H1 (cell line): Measurements from ENCODE around the gene B3GALT6. TPM values are rescaled to one million over a fixed set of nuclear protein-coding genes. Genes with fewer than 3 reads are reported as not detected.

ENCODE experiments used
- CTCF ChIA-PET: fragments of 300-600 bp; sonication (Branson Sonifier 250); formaldehyde crosslinking; loops from one replicate; lab custom pipeline; 2021; ENCODE audit not compliant: partially characterized antibody; lab: Charles Lee
- POLR2A ChIA-PET: fragments of 300-600 bp; sonication (Branson Sonifier 250); formaldehyde crosslinking; loops from one replicate; lab custom pipeline; 2021; ENCODE audit warnings: inconsistent platforms; ENCODE audit not compliant: partially characterized antibody; lab: Charles Lee
- DNase-seq, 2 experiments: peaks; one replicate each; pipeline versions ENCODE4 v3.0.0 to v3.0.0-alpha.2; 2010 to 2022; ENCODE audit warnings: low spot score in 2 of 2, low read depth in 1 of 2, mixed read lengths in 1 of 2
- FAIRE-seq: peaks from 2 replicates; lab custom pipeline; 2011; peaks lifted over from hg19 to GRCh38; lab: Jason Lieb, UNC
- H2AFZ ChIP-seq: 2 replicates; pipeline ENCODE4 v1.8.1; 2012; ENCODE audit warnings: low read length, inconsistent platforms
- H2AK5ac ChIP-seq: 2 replicates; pipeline ENCODE4 v1.6.1; 2013; ENCODE audit warnings: low read depth, low read length
- H2BK120ac ChIP-seq: replicated peaks from 2 replicates; pipeline ENCODE3; 2013; ENCODE audit warnings: low read depth, low read length, inconsistent platforms
- H2BK12ac ChIP-seq: 2 replicates; pipeline ENCODE4 v1.6.1; 2013; ENCODE audit warnings: low read depth, low read length
- H2BK15ac ChIP-seq: 2 replicates; pipeline ENCODE4 v1.6.1; 2013; ENCODE audit warnings: low read length
- H2BK20ac ChIP-seq: 2 replicates; pipeline ENCODE4 v1.6.1; 2013; ENCODE audit warnings: low read length
- H2BK5ac ChIP-seq: 2 replicates; pipeline ENCODE4 v1.6.1; 2013; ENCODE audit warnings: low read depth, low read length
- H3K14ac ChIP-seq: 2 replicates; pipeline ENCODE4 v1.6.1; 2013; ENCODE audit warnings: inconsistent platforms; ENCODE audit not compliant: insufficient read length
- H3K18ac ChIP-seq: 2 replicates; pipeline ENCODE4 v1.6.1; 2013; ENCODE audit warnings: low read length; ENCODE audit errors: extremely low read depth
- H3K23ac ChIP-seq: 2 replicates; pipeline ENCODE4 v1.6.1; 2013; ENCODE audit warnings: inconsistent platforms; ENCODE audit not compliant: insufficient read length
- H3K23me2 ChIP-seq: 2 replicates; pipeline ENCODE4 v1.6.1; 2013; ENCODE audit warnings: low read depth, low read length
- H3K27ac ChIP-seq: 2 replicates; pipeline ENCODE4 v1.6.1; 2011; ENCODE audit warnings: low read depth, low read length, inconsistent platforms
- H3K27me3 ChIP-seq, 4 experiments: replicated peaks in 1 of 4; 1 replicate in 1 of 4; 2 replicates in 3 of 4; pipeline versions ENCODE4 v1.6.1 to v1.8.1; 2011 to 2013; ENCODE audit warnings: low read length in 3 of 4, mild to moderate bottlenecking in 3 of 4, inconsistent platforms in 2 of 4, mixed read lengths in 2 of 4, moderate library complexity in 1 of 4; ENCODE audit not compliant: control insufficient read depth in 3 of 4, insufficient read depth in 3 of 4; ENCODE audit errors: extremely low read depth in 1 of 4
- H3K36me3 ChIP-seq, 4 experiments: 2 replicates each; pipeline versions ENCODE4 v1.6.1 to v1.8.1; 2011 to 2013; ENCODE audit warnings: mild to moderate bottlenecking in 4 of 4, low read length in 3 of 4, moderate library complexity in 2 of 4, control low read depth in 1 of 4, inconsistent platforms in 1 of 4; ENCODE audit not compliant: insufficient read depth in 4 of 4, control insufficient read depth in 2 of 4
- H3K4ac ChIP-seq: replicated peaks from 2 replicates; pipeline ENCODE3; 2013; ENCODE audit warnings: low read length, low read depth, mixed read lengths, inconsistent platforms; ENCODE audit not compliant: insufficient read length
- H3K4me1 ChIP-seq, 4 experiments: replicated peaks in 1 of 4; 1 replicate in 1 of 4; 2 replicates in 3 of 4; pipeline versions ENCODE4 v1.6.1 to v1.8.1; 2011 to 2013; ENCODE audit warnings: low read length in 3 of 4, inconsistent platforms in 2 of 4, mixed read lengths in 1 of 4; ENCODE audit not compliant: insufficient read depth in 4 of 4, control insufficient read depth in 3 of 4
- H3K4me2 ChIP-seq, 2 experiments: 2 replicates each; pipeline versions ENCODE4 v1.6.1 to v1.8.1; 2011 to 2013; ENCODE audit warnings: low read depth in 2 of 2, low read length in 2 of 2, control low read depth in 1 of 2, inconsistent platforms in 1 of 2, mild to moderate bottlenecking in 1 of 2; ENCODE audit not compliant: insufficient read depth in 1 of 2
- H3K4me3 ChIP-seq, 4 experiments: fragments of 200-600, 300-600 bp in 1 of 4; sonication (generic), shearing (Covaris generic), sonication (Bioruptor Twin) in 1 of 4; 2 replicates each; pipeline versions ENCODE4 v1.5.1 to v1.8.1; 2011 to 2016; ENCODE audit warnings: low read length in 4 of 4, low read depth in 3 of 4, control low read depth in 2 of 4, inconsistent platforms in 2 of 4, mild to moderate bottlenecking in 2 of 4, mixed read lengths in 1 of 4, moderate library complexity in 1 of 4; ENCODE audit not compliant: insufficient read depth in 2 of 4; ENCODE audit errors: extremely low read depth in 1 of 4
- H3K56ac ChIP-seq: replicated peaks from 2 replicates; pipeline ENCODE3; 2013; ENCODE audit warnings: low read depth, mild to moderate bottlenecking, mixed read lengths, low read length, inconsistent platforms; ENCODE audit not compliant: insufficient read length
- H3K79me1 ChIP-seq: 2 replicates; pipeline ENCODE4 v1.6.1; 2013; ENCODE audit warnings: low read depth, low read length, control low read depth
- H3K79me2 ChIP-seq, 2 experiments: 2 replicates each; pipeline versions ENCODE4 v1.6.1 to v1.8.1; 2012 to 2013; ENCODE audit warnings: low read length in 2 of 2, mild to moderate bottlenecking in 2 of 2, inconsistent platforms in 1 of 2; ENCODE audit not compliant: insufficient read depth in 2 of 2, control insufficient read depth in 1 of 2
- H3K9ac ChIP-seq, 4 experiments: replicated peaks in 1 of 4; 1 replicate in 1 of 4; 2 replicates in 3 of 4; pipeline versions ENCODE4 v1.6.1 to v1.8.1; 2011 to 2013; ENCODE audit warnings: low read depth in 3 of 4, low read length in 3 of 4, control low read depth in 2 of 4, mild to moderate bottlenecking in 2 of 4, moderate library complexity in 2 of 4, inconsistent platforms in 1 of 4; ENCODE audit errors: extremely low read depth in 1 of 4
- H3K9me3 ChIP-seq, 2 experiments: 2 replicates each; pipeline versions ENCODE4 v1.6.1 to v1.8.1; 2012 to 2013; ENCODE audit warnings: mild to moderate bottlenecking in 2 of 2, moderate library complexity in 2 of 2, control low read depth in 1 of 2, inconsistent platforms in 1 of 2, low read depth in 1 of 2, low read length in 1 of 2, mixed read lengths in 1 of 2; ENCODE audit not compliant: insufficient read depth in 2 of 2
- H4K20me1 ChIP-seq, 2 experiments: replicated peaks in 1 of 2; 2 replicates each; pipeline versions ENCODE3 to v1.8.1; 2011 to 2013; ENCODE audit warnings: inconsistent platforms in 2 of 2, low read length in 2 of 2, mild to moderate bottlenecking in 1 of 2; ENCODE audit not compliant: insufficient read depth in 2 of 2, control insufficient read depth in 1 of 2
- H4K5ac ChIP-seq: 2 replicates; pipeline ENCODE4 v1.6.1; 2013; ENCODE audit warnings: low read length, low read depth, mixed read lengths, inconsistent platforms; ENCODE audit not compliant: insufficient read length
- H4K8ac ChIP-seq: 2 replicates; pipeline ENCODE4 v1.8.0; 2013; ENCODE audit warnings: mild to moderate bottlenecking, moderate library complexity, low read length, inconsistent platforms; ENCODE audit not compliant: insufficient read depth; ENCODE audit errors: extremely low read depth
- H4K91ac ChIP-seq: replicated peaks from 2 replicates; pipeline ENCODE3; 2013; ENCODE audit warnings: low read length, mixed read lengths, inconsistent platforms; ENCODE audit not compliant: insufficient read length
- EP300 ChIP-seq, 2 experiments: IDR thresholded peaks; 1 replicate in 1 of 2; 2 replicates in 1 of 2; pipeline ENCODE4 v1.6.1; 2011 to 2012; ENCODE audit warnings: low read depth in 2 of 2, low read length in 2 of 2, mild to moderate bottlenecking in 2 of 2, borderline replicate concordance in 1 of 2, inconsistent platforms in 1 of 2, moderate library complexity in 1 of 2
- HDAC2 ChIP-seq, 2 experiments: fragments of 300-600 bp in 1 of 2; sonication (generic) in 1 of 2; IDR thresholded peaks; 2 replicates each; pipeline ENCODE4 v1.6.1; 2011 to 2012; ENCODE audit warnings: low read depth in 2 of 2, low read length in 2 of 2, mild to moderate bottlenecking in 2 of 2, moderate library complexity in 2 of 2, borderline replicate concordance in 1 of 2, inconsistent platforms in 1 of 2
- HDAC6 ChIP-seq: IDR thresholded peaks from one replicate; pipeline ENCODE4 v1.7.1; 2012; ENCODE audit warnings: low read depth, mild to moderate bottlenecking, inconsistent platforms, low read length, moderate library complexity
- RFX5 ChIP-seq: IDR thresholded peaks from 2 replicates; pipeline ENCODE4 v1.6.1; 2011; ENCODE audit warnings: low read depth, low read length, improper control_type of control experiment, borderline replicate concordance
- RNF2 ChIP-seq: fragments of 200-900, 300-1000 bp; sonication (generic); IDR thresholded peaks from 2 replicates; pipeline ENCODE4 v1.7.1; 2016; ENCODE audit warnings: borderline replicate concordance, low read depth, mild to moderate bottlenecking, antibody characterized with exemption, low read length; ENCODE audit not compliant: poor library complexity, severe bottlenecking; ENCODE audit errors: missing control alignments
- SIRT6 ChIP-seq: IDR thresholded peaks from one replicate; pipeline ENCODE4 v1.7.1; 2012; ENCODE audit warnings: low read length, inconsistent platforms
- TAF7 ChIP-seq: optimal IDR thresholded peaks from 2 replicates; pipeline ENCODE3; 2011; ENCODE audit warnings: low read depth, mild to moderate bottlenecking, inconsistent platforms, low read length, moderate library complexity, borderline replicate concordance
- USF2 ChIP-seq: IDR thresholded peaks from 2 replicates; pipeline ENCODE4 v1.6.1; 2011; ENCODE audit warnings: low read length, improper control_type of control experiment
- WGBS, 2 experiments: shearing (Covaris generic) in 1 of 2; methylation state at CpG; one replicate each; pipeline versions ENCODE4 v1.1.6 to v1.1.7; 2013 to 2015; ENCODE audit warnings: low lambda C conversion rate in 2 of 2, mixed read lengths in 2 of 2, inconsistent platforms in 1 of 2, low coverage in 1 of 2, missing lambda C conversion rate in 1 of 2; ENCODE audit not compliant: insufficient replicate concordance in 2 of 2, insufficient coverage in 1 of 2, insufficient read length in 1 of 2; ENCODE audit errors: extremely low coverage in 1 of 2, missing lambda C conversion rate in 1 of 2; 5-methylcytosine and 5-hydroxymethylcytosine counted together
- polyA plus RNA-seq, 7 experiments: library from polyadenylated mRNA; depleted of rRNA in 3 of 7; stranded (reverse) in 5 of 7; unstranded in 2 of 7; fragments of >200 nt in 5 of 7; fragments of 200-250 nt in 2 of 7; gene quantifications; 1 replicate in 5 of 7; 2 replicates in 1 of 7; 4 replicates in 1 of 7; pipeline versions ENCODE4 v1.2.1 to v1.2.3, GENCODE V29; 2011 to 2013; ENCODE audit warnings: missing spikeins in 2 of 7, mixed read lengths in 2 of 7
- total RNA-seq: library from RNA; stranded (reverse); fragmentation: NEBNext Ultra II Directional; extraction: Animal tissue kit (Norgen Biotek cat#: 25700); gene quantifications from 2 replicates; pipeline ENCODE4 v1.2.1, GENCODE V29; 2021
- TF ChIP-seq, protein P1 (sequence below): IDR thresholded peaks from 2 replicates; pipeline ENCODE4 v1.6.1; 2011; ENCODE audit warnings: low read depth, mild to moderate bottlenecking, low read length; ENCODE audit not compliant: insufficient read depth

The B3GALT6 gene
- total and polyA plus RNA-seq, 2 of the 8 experiments (the other 6 are each of a cell fraction or from before 2014, with no cell fraction given): 18.4 to 20.4 TPM

DNA sequence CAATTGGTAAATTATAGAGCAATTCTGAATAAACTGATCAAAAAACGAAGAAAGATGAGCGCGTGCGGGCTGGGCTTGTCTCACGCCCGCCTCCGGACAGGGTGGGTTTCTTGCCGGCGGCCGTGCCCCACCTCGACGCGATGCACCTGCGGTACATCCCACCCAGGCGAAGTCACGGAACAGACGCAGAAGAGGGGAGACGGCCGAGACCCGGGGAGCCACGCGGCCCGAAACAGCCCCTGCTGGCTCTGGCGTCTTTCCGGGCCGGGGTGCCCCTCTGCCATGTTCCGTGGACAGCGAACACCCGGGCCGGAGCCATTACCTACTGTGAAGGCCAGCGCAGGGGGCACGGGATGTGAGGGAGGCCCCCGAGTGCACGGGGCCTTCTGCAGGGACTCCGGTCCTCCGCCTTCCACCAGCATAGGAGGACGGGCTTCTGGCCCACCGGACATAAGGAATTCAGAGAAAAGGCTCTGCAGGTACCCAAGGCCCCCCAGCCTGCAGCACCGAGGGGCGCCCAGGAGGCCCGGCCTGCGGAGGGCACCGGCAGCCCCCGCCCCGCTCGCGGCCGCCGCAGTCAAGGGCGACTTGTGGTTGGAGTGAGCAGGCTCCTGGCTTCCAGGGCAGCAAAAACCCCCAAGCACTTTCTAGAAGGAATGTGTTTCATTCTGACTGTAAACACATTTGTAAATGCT is 22.1 kb downstream of the B3GALT6 start:
- DNase-seq (no peak), FAIRE-seq (no peak)
- Histone ChIP-seq H3K23me2 (no peaks in the 10 kb centered on the region), H3K23ac (no peak overlapping the region), H3K9me3 (no peaks in the 10 kb centered on the region), H3K79me2 (peaks cover 0 to 3% of the 10 kb centered on the region in 2 experiments; a peak in 1 of 4 replicates), H2AK5ac (no peak overlapping the region), H3K36me3 (peaks cover 0 to 31% (median 16%) of the 10 kb centered on the region in 4 experiments; a peak in 7 of 8 replicates), H2BK120ac (no peak overlapping the region), H3K27me3 (no peaks in the 10 kb centered on the region), H2BK5ac (no peak overlapping the region), H3K4me2 (no peak overlapping the region), H4K8ac (peak overlapping the region; percentile 68), H3K4me3 (no peak overlapping the region), H4K20me1 (peaks cover 2 to 15% of the 10 kb centered on the region in 2 experiments), H3K4ac (no peak overlapping the region), H2BK20ac (no peak overlapping the region), H3K27ac (no peak overlapping the region), H2BK12ac (no peak overlapping the region), H3K18ac (no peak overlapping the region), H4K5ac (no peak overlapping the region), H2AFZ (no peak overlapping the region), H3K14ac (no peak overlapping the region), H3K56ac (no peak overlapping the region), H3K4me1 (peaks cover 0 to 14% (median 7%) of the 10 kb centered on the region in 4 experiments; a peak in 6 of 7 replicates), H2BK15ac (no peak overlapping the region), H3K9ac (no peak overlapping the region), H4K91ac (no peak overlapping the region), H3K79me1 (peaks cover 6% of the 10 kb centered on the region)
- ChIA-PET POLR2A (no interaction called here), CTCF (interaction anchor here (0.7 to 1.7 kb wide), 6 partner anchors 10 to 132 kb away, joined by 3 to 7 read pairs (median 4); no protein-coding TSS in a partner anchor)
- WGBS, 2 experiments: 97% methylated on average over 46 of the region's 50 CpGs; no CpG with 5 or more reads in 1 of the 2 experiments
- no peak for TF ChIP-seq USF2
- TF ChIP-seq EP300 (IDR thresholded peaks at IDR 0.05; ENCODE audit: borderline replicate concordance in 1 of 2, low read depth in 2 of 2, low read length in 2 of 2): no peak
- no peak for TF ChIP-seq RNF2
- TF ChIP-seq HDAC2 (IDR thresholded peaks at IDR 0.05; ENCODE audit: borderline replicate concordance in 1 of 2, low read depth in 2 of 2, low read length in 2 of 2): no peak
- no peak for TF ChIP-seq TAF7
- no peak for TF ChIP-seq RFX5
- TF ChIP-seq SIRT6: no peak
- TF ChIP-seq HDAC6: no peak
- TF ChIP-seq, protein P1, sequence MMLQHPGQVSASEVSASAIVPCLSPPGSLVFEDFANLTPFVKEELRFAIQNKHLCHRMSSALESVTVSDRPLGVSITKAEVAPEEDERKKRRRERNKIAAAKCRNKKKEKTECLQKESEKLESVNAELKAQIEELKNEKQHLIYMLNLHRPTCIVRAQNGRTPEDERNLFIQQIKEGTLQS: no peak
